ENCODE data around the gene ZNF578.
"Not testable (repeated sequence)": the region's sequence is repeated elsewhere in the genome, so short reads cannot be mapped to it uniquely, and the experiment has no call there.

- not testable (repeated sequence) for TF ChIP-seq RBBP5 (IDR thresholded peaks at IDR 0.05; ENCODE audit: borderline replicate concordance, insufficient read depth, low read length, poor library complexity, severe bottlenecking); ZKSCAN8 (CRISPR knock-in tag; IDR thresholded peaks at IDR 0.05); SMARCE1 (IDR thresholded peaks at IDR 0.05)
- TF ChIP-seq, protein P1, sequence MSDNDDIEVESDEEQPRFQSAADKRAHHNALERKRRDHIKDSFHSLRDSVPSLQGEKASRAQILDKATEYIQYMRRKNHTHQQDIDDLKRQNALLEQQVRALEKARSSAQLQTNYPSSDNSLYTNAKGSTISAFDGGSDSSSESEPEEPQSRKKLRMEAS (CRISPR knock-in tag; IDR thresholded peaks at IDR 0.05): not testable (repeated sequence)
- TF ChIP-seq, protein P2, sequence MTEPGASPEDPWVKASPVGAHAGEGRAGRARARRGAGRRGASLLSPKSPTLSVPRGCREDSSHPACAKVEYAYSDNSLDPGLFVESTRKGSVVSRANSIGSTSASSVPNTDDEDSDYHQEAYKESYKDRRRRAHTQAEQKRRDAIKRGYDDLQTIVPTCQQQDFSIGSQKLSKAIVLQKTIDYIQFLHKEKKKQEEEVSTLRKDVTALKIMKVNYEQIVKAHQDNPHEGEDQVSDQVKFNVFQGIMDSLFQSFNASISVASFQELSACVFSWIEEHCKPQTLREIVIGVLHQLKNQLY (CRISPR knock-in tag; conservative IDR thresholded peaks at IDR 0.05): not testable (repeated sequence)
Measured at GRCh38 chr19:52535385-52535770, 82.0 kb downstream of the ZNF578 start.
